ENCODE data around the gene NUDT9.
"Not testable (repeated sequence)": the region's sequence is repeated elsewhere in the genome, so short reads cannot be mapped to it uniquely, and the experiment has no call there.

NUDT9 gene

GRCh38 chr4:87469390-87469789 lies 47.0 kb downstream of the NUDT9 start:
- Histone ChIP-seq H3K4me3 (ENCODE audit: low read length) (no peak overlapping the region), H3K27me3 (ENCODE audit: control insufficient read depth, insufficient read depth, low read length) (no peaks in the 10 kb centered on the region), H3K36me3 (ENCODE audit: control insufficient read depth, low read depth, low read length) (no peaks in the 10 kb centered on the region), H3K4me1 (ENCODE audit: control insufficient read depth, low read depth, low read length) (no peaks in the 10 kb centered on the region), H3K9ac (ENCODE audit: low read length) (no peak overlapping the region), H3K9me3 (ENCODE audit: control insufficient read depth, low read depth, low read length) (no peaks in the 10 kb centered on the region), H3K27ac (ENCODE audit: low read length) (no peak overlapping the region)

GRCh38 chr4:87476934-87477333 lies 54.6 kb downstream of the NUDT9 start:
- no peaks in the 10 kb centered on the region for H3K27me3 ChIP-seq (ENCODE audit: control insufficient read depth, insufficient read depth, low read length)
- no peak overlapping the region for H3K9ac ChIP-seq (ENCODE audit: low read length)

GRCh38 chr4:87478732-87479250 lies 56.4 kb downstream of the NUDT9 start:
- H3K4me3 ChIP-seq (ENCODE audit: low read length) = no peak overlapping the region
- no peak overlapping the region for H3K27ac ChIP-seq (ENCODE audit: low read length)
- no peaks in the 10 kb centered on the region for H3K9me3 ChIP-seq (ENCODE audit: control insufficient read depth, low read depth, low read length)
- H3K9ac ChIP-seq (ENCODE audit: low read length) = no peak overlapping the region
- no peaks in the 10 kb centered on the region for H3K27me3 ChIP-seq (ENCODE audit: control insufficient read depth, insufficient read depth, low read length)
- H3K36me3 ChIP-seq (ENCODE audit: control insufficient read depth, low read depth, low read length) = no peaks in the 10 kb centered on the region
- H3K4me1 ChIP-seq (ENCODE audit: control insufficient read depth, low read depth, low read length) = peaks cover 11% of the 10 kb centered on the region

More at GRCh38 chr4:87476934-87477333, 54.6 kb downstream of the NUDT9 start:
- Histone ChIP-seq H3K4me1 (ENCODE audit: control insufficient read depth, low read depth, low read length) (peaks cover 11% of the 10 kb centered on the region), H3K4me3 (ENCODE audit: low read length) (no peak overlapping the region), H3K36me3 (ENCODE audit: control insufficient read depth, low read depth, low read length) (no peaks in the 10 kb centered on the region), H3K9me3 (ENCODE audit: control insufficient read depth, low read depth, low read length) (no peaks in the 10 kb centered on the region), H3K27ac (ENCODE audit: low read length) (no peak overlapping the region)

GRCh38 chr4:87481377-87481776 lies 59.0 kb downstream of the NUDT9 start:
- H3K36me3 ChIP-seq (ENCODE audit: control insufficient read depth, low read depth, low read length) = no peaks in the 10 kb centered on the region
- H3K27ac ChIP-seq (ENCODE audit: low read length) = no peak overlapping the region
- H3K27me3 ChIP-seq (ENCODE audit: control insufficient read depth, insufficient read depth, low read length) = no peaks in the 10 kb centered on the region
- no peaks in the 10 kb centered on the region for H3K9me3 ChIP-seq (ENCODE audit: control insufficient read depth, low read depth, low read length)
- no peak overlapping the region for H3K9ac ChIP-seq (ENCODE audit: low read length)
- H3K4me3 ChIP-seq (ENCODE audit: low read length) = no peak overlapping the region
- peaks cover 11% of the 10 kb centered on the region for H3K4me1 ChIP-seq (ENCODE audit: control insufficient read depth, low read depth, low read length)

GRCh38 chr4:87483247-87483646 lies 60.9 kb downstream of the NUDT9 start:
- not testable (repeated sequence) for H3K27ac ChIP-seq (ENCODE audit: low read length); H3K9ac ChIP-seq (ENCODE audit: low read length)

GRCh38 chr4:87488666-87489065 lies 66.3 kb downstream of the NUDT9 start:
- not testable (repeated sequence) for H3K9ac ChIP-seq (ENCODE audit: low read length); H3K27ac ChIP-seq (ENCODE audit: low read length); H3K27me3 ChIP-seq (ENCODE audit: control insufficient read depth, insufficient read depth, low read length); H3K9me3 ChIP-seq (ENCODE audit: control insufficient read depth, low read depth, low read length); H3K4me3 ChIP-seq (ENCODE audit: low read length); H3K36me3 ChIP-seq (ENCODE audit: control insufficient read depth, low read depth, low read length)
- peaks cover 12% of the 10 kb centered on the region for H3K4me1 ChIP-seq (ENCODE audit: control insufficient read depth, low read depth, low read length)

More at GRCh38 chr4:87483247-87483646, 60.9 kb downstream of the NUDT9 start:
- not testable (repeated sequence) for H3K9me3 ChIP-seq (ENCODE audit: control insufficient read depth, low read depth, low read length); H3K4me3 ChIP-seq (ENCODE audit: low read length); H3K27me3 ChIP-seq (ENCODE audit: control insufficient read depth, insufficient read depth, low read length); H3K36me3 ChIP-seq (ENCODE audit: control insufficient read depth, low read depth, low read length)
- peaks cover 11% of the 10 kb centered on the region for H3K4me1 ChIP-seq (ENCODE audit: control insufficient read depth, low read depth, low read length)

GRCh38 chr4:87489678-87490077 lies 67.3 kb downstream of the NUDT9 start:
- H3K4me3 ChIP-seq (ENCODE audit: low read length) = no peak overlapping the region
- H3K27me3 ChIP-seq (ENCODE audit: control insufficient read depth, insufficient read depth, low read length) = no peaks in the 10 kb centered on the region
- H3K9me3 ChIP-seq (ENCODE audit: control insufficient read depth, low read depth, low read length) = no peaks in the 10 kb centered on the region
- H3K36me3 ChIP-seq (ENCODE audit: control insufficient read depth, low read depth, low read length) = no peaks in the 10 kb centered on the region
- no peak overlapping the region for H3K27ac ChIP-seq (ENCODE audit: low read length)
- no peak overlapping the region for H3K9ac ChIP-seq (ENCODE audit: low read length)
- H3K4me1 ChIP-seq (ENCODE audit: control insufficient read depth, low read depth, low read length) = peaks cover 12% of the 10 kb centered on the region

- Histone ChIP-seq H3K36me3 (ENCODE audit: control insufficient read depth, low read depth, low read length) (no peaks in the 10 kb centered on the region), H3K4me1 (ENCODE audit: control insufficient read depth, low read depth, low read length) (peaks cover 12% of the 10 kb centered on the region), H3K27me3 (ENCODE audit: control insufficient read depth, insufficient read depth, low read length) (no peaks in the 10 kb centered on the region), H3K9ac (ENCODE audit: low read length) (no peak overlapping the region), H3K27ac (ENCODE audit: low read length) (no peak overlapping the region), H3K4me3 (ENCODE audit: low read length) (no peak overlapping the region), H3K9me3 (ENCODE audit: control insufficient read depth, low read depth, low read length) (no peaks in the 10 kb centered on the region)
Observed at GRCh38 chr4:87490664-87491369, 68.4 kb downstream of the NUDT9 start.

- Histone ChIP-seq H3K27me3 (ENCODE audit: control insufficient read depth, insufficient read depth, low read length) (no peaks in the 10 kb centered on the region), H3K9ac (ENCODE audit: low read length) (no peak overlapping the region), H3K4me3 (ENCODE audit: low read length) (no peak overlapping the region), H3K4me1 (ENCODE audit: control insufficient read depth, low read depth, low read length) (peaks cover 12% of the 10 kb centered on the region), H3K9me3 (ENCODE audit: control insufficient read depth, low read depth, low read length) (no peaks in the 10 kb centered on the region), H3K27ac (ENCODE audit: low read length) (no peak overlapping the region), H3K36me3 (ENCODE audit: control insufficient read depth, low read depth, low read length) (no peaks in the 10 kb centered on the region)
Observed at GRCh38 chr4:87491436-87491835, 69.1 kb downstream of the NUDT9 start.

- not testable (repeated sequence) for H3K27ac ChIP-seq (ENCODE audit: low read length); H3K36me3 ChIP-seq (ENCODE audit: control insufficient read depth, low read depth, low read length); H3K9me3 ChIP-seq (ENCODE audit: control insufficient read depth, low read depth, low read length); H3K27me3 ChIP-seq (ENCODE audit: control insufficient read depth, insufficient read depth, low read length); H3K9ac ChIP-seq (ENCODE audit: low read length); H3K4me3 ChIP-seq (ENCODE audit: low read length)
- peaks cover 12% of the 10 kb centered on the region for H3K4me1 ChIP-seq (ENCODE audit: control insufficient read depth, low read depth, low read length)
Observed at GRCh38 chr4:87491851-87492250, 69.5 kb downstream of the NUDT9 start.

GRCh38 chr4:87493115-87493514 lies 70.7 kb downstream of the NUDT9 start:
- Histone ChIP-seq H3K27me3 (ENCODE audit: control insufficient read depth, insufficient read depth, low read length) (no peaks in the 10 kb centered on the region), H3K9ac (ENCODE audit: low read length) (no peak overlapping the region), H3K4me1 (ENCODE audit: control insufficient read depth, low read depth, low read length) (peaks cover 12% of the 10 kb centered on the region), H3K4me3 (ENCODE audit: low read length) (no peak overlapping the region), H3K36me3 (ENCODE audit: control insufficient read depth, low read depth, low read length) (no peaks in the 10 kb centered on the region), H3K9me3 (ENCODE audit: control insufficient read depth, low read depth, low read length) (no peaks in the 10 kb centered on the region), H3K27ac (ENCODE audit: low read length) (no peak overlapping the region)

- no peak overlapping the region for H3K27ac ChIP-seq (ENCODE audit: low read length)
- no peaks in the 10 kb centered on the region for H3K27me3 ChIP-seq (ENCODE audit: control insufficient read depth, insufficient read depth, low read length)
- H3K9ac ChIP-seq (ENCODE audit: low read length) = no peak overlapping the region
- H3K4me3 ChIP-seq (ENCODE audit: low read length) = no peak overlapping the region
- no peaks in the 10 kb centered on the region for H3K4me1 ChIP-seq (ENCODE audit: control insufficient read depth, low read depth, low read length)
- no peaks in the 10 kb centered on the region for H3K36me3 ChIP-seq (ENCODE audit: control insufficient read depth, low read depth, low read length)
- no peaks in the 10 kb centered on the region for H3K9me3 ChIP-seq (ENCODE audit: control insufficient read depth, low read depth, low read length)
Observed at GRCh38 chr4:87497159-87497558, 74.8 kb downstream of the NUDT9 start.
